Astrocyte (in vitro differentiated cells and primary cell): Measurements from ENCODE around the gene RXRB. TPM values are rescaled to one million over a fixed set of nuclear protein-coding genes. Genes with fewer than 3 reads are reported as not detected.
"Not testable (repeated sequence)": the region's sequence is repeated elsewhere in the genome, so short reads cannot be mapped to it uniquely, and the experiment has no call there.

Source experiments
- DNase-seq: peaks from one replicate; pipeline ENCODE4 v3.0.0-alpha.2; 2010; ENCODE audit warnings: low read depth
- FAIRE-seq: peaks from 2 replicates; lab custom pipeline; 2011; peaks lifted over from hg19 to GRCh38; lab: Jason Lieb, UNC
- H2AFZ ChIP-seq: 2 replicates; pipeline ENCODE4 v1.6.0; 2012; ENCODE audit warnings: low read depth, low read length, inconsistent platforms
- H3K27ac ChIP-seq: 2 replicates; pipeline ENCODE4 v1.5.1; 2011; ENCODE audit warnings: low read depth, low read length, inconsistent platforms
- H3K27me3 ChIP-seq: 2 replicates; pipeline ENCODE4 v1.6.0; 2011; ENCODE audit warnings: low read length, inconsistent platforms; ENCODE audit not compliant: insufficient read depth
- H3K36me3 ChIP-seq: 2 replicates; pipeline ENCODE4 v1.5.1; 2011; ENCODE audit warnings: low read length, inconsistent platforms; ENCODE audit not compliant: insufficient read depth
- H3K4me1 ChIP-seq: 2 replicates; pipeline ENCODE4 v1.5.1; 2011; ENCODE audit warnings: low read length, inconsistent platforms; ENCODE audit not compliant: insufficient read depth
- H3K4me2 ChIP-seq: 2 replicates; pipeline ENCODE4 v1.6.0; 2012; ENCODE audit warnings: low read length, inconsistent platforms
- H3K4me3 ChIP-seq: 2 replicates; pipeline ENCODE4 v1.5.1; 2011; ENCODE audit warnings: low read depth, mild to moderate bottlenecking, low read length, inconsistent platforms; ENCODE audit not compliant: insufficient read depth
- H3K79me2 ChIP-seq: 2 replicates; pipeline ENCODE4 v1.6.0; 2012; ENCODE audit warnings: mild to moderate bottlenecking, low read length, inconsistent platforms; ENCODE audit not compliant: insufficient read depth
- H3K9ac ChIP-seq: 2 replicates; pipeline ENCODE4 v1.6.0; 2012; ENCODE audit warnings: mild to moderate bottlenecking, low read length, inconsistent platforms
- H3K9me3 ChIP-seq: 2 replicates; pipeline ENCODE4 v1.5.1; 2012; ENCODE audit warnings: low read depth, mild to moderate bottlenecking, low read length, inconsistent platforms; ENCODE audit not compliant: insufficient read depth
- H4K20me1 ChIP-seq: 2 replicates; pipeline ENCODE4 v1.6.0; 2012; ENCODE audit warnings: low read length, inconsistent platforms; ENCODE audit not compliant: insufficient read depth
- H3K27ac Mint-ChIP-seq: one replicate; pipeline ENCODE4 v1.8.0; 2021; ENCODE audit warnings: mild to moderate bottlenecking, mixed read lengths; ENCODE audit not compliant: unreplicated experiment
- H3K27me3 Mint-ChIP-seq: one replicate; pipeline ENCODE4 v1.8.0; 2021; ENCODE audit warnings: low read depth, mixed read lengths; ENCODE audit not compliant: unreplicated experiment
- H3K36me3 Mint-ChIP-seq: one replicate; pipeline ENCODE4 v1.8.0; 2021; ENCODE audit warnings: low read depth, mixed read lengths; ENCODE audit not compliant: unreplicated experiment
- H3K4me1 Mint-ChIP-seq: one replicate; pipeline ENCODE4 v1.8.0; 2021; ENCODE audit warnings: low read depth, mixed read lengths; ENCODE audit not compliant: unreplicated experiment
- H3K4me3 Mint-ChIP-seq: one replicate; pipeline ENCODE4 v1.8.0; 2021; ENCODE audit warnings: mild to moderate bottlenecking, moderate library complexity, mixed read lengths; ENCODE audit not compliant: unreplicated experiment
- H3K9me3 Mint-ChIP-seq: one replicate; pipeline ENCODE4 v1.8.0; 2021; ENCODE audit warnings: mild to moderate bottlenecking, mixed read lengths; ENCODE audit not compliant: unreplicated experiment
- CTCF ChIP-seq: IDR thresholded peaks from 2 replicates; pipeline ENCODE4 v1.5.1; 2011; ENCODE audit warnings: low read depth, mild to moderate bottlenecking, inconsistent platforms, low read length, moderate library complexity; ENCODE audit not compliant: insufficient read depth
- EZH2 ChIP-seq: IDR thresholded peaks from 2 replicates; pipeline ENCODE4 v1.6.1; 2012; ENCODE audit warnings: mild to moderate bottlenecking, low read length, inconsistent platforms; ENCODE audit not compliant: insufficient read depth
- total RNA-seq: library from RNA; stranded (reverse); gene quantifications from 2 replicates; pipeline ENCODE4 v1.2.1, GENCODE V29; 2021

Gene RXRB
- total RNA-seq, 1 donor from 2014 or later: 34.0 TPM

- TF ChIP-seq CTCF: no peak
- no peak for TF ChIP-seq EZH2
- no peak overlapping the region for H3K4me2 ChIP-seq
- no peaks in the 10 kb centered on the region for H3K36me3 ChIP-seq
- Mint-ChIP-seq H3K4me1 (no peaks in the 10 kb centered on the region), H3K4me3 (no peak overlapping the region), H3K9me3 (peaks cover 2% of the 10 kb centered on the region), H3K36me3 (no peaks in the 10 kb centered on the region), H3K27me3 (peaks cover 46% of the 10 kb centered on the region), H3K27ac (no peak overlapping the region)
- no peak overlapping the region for H3K27ac ChIP-seq
- no peaks in the 10 kb centered on the region for H3K4me1 ChIP-seq
- no peak overlapping the region for H3K4me3 ChIP-seq
- DNase-seq (no peak), FAIRE-seq (no peak)
- no peak overlapping the region for H3K9ac ChIP-seq
- no peak overlapping the region for H2AFZ ChIP-seq
- peaks cover 29% of the 10 kb centered on the region for H3K27me3 ChIP-seq
- no peaks in the 10 kb centered on the region for H4K20me1 ChIP-seq
- H3K79me2 ChIP-seq: no peaks in the 10 kb centered on the region
- no peaks in the 10 kb centered on the region for H3K9me3 ChIP-seq
Measured at GRCh38 chr6:33235221-33235634, 34.8 kb upstream of the RXRB start.

- peaks cover 20% of the 10 kb centered on the region for H3K27me3 ChIP-seq
- not testable (repeated sequence) for H3K9me3 ChIP-seq, H3K9me3 Mint-ChIP-seq, H3K27ac ChIP-seq, H3K27ac Mint-ChIP-seq, FAIRE-seq, H3K4me3 ChIP-seq, H3K4me2 ChIP-seq, H4K20me1 ChIP-seq, H3K79me2 ChIP-seq, H3K36me3 ChIP-seq, H3K4me1 Mint-ChIP-seq, H3K4me3 Mint-ChIP-seq, H3K36me3 Mint-ChIP-seq, H3K9ac ChIP-seq, H3K4me1 ChIP-seq, DNase-seq, H2AFZ ChIP-seq
- peaks cover 14% of the 10 kb centered on the region for H3K27me3 Mint-ChIP-seq
Measured at GRCh38 chr6:33226503-33227120, 26.1 kb upstream of the RXRB start.

- TF ChIP-seq EZH2 (no peak), CTCF (no peak)
- peaks cover 3% of the 10 kb centered on the region for H3K27me3 ChIP-seq
- H3K79me2 ChIP-seq: no peaks in the 10 kb centered on the region
- no peak overlapping the region for H3K9ac ChIP-seq
- peaks cover 4% of the 10 kb centered on the region for H3K4me1 ChIP-seq
- no peak overlapping the region for H3K27ac ChIP-seq
- no peak overlapping the region for H3K4me3 ChIP-seq
- H4K20me1 ChIP-seq: no peaks in the 10 kb centered on the region
- Mint-ChIP-seq H3K27me3 (peaks cover 51% of the 10 kb centered on the region), H3K9me3 (peaks cover 4% of the 10 kb centered on the region), H3K4me3 (no peak overlapping the region), H3K27ac (no peak overlapping the region), H3K4me1 (peaks cover 4% of the 10 kb centered on the region), H3K36me3 (no peaks in the 10 kb centered on the region)
- no peaks in the 10 kb centered on the region for H3K36me3 ChIP-seq
- no peak for DNase-seq
- no peaks in the 10 kb centered on the region for H3K9me3 ChIP-seq
- no peak for FAIRE-seq
- H3K4me2 ChIP-seq: no peak overlapping the region
- H2AFZ ChIP-seq: no peak overlapping the region
Measured at GRCh38 chr6:33217681-33218080, 17.2 kb upstream of the RXRB start.
